CD8-positive, alpha-beta memory T cell (primary cell): ENCODE measurements around the gene P2RY12. TPM values are rescaled to one million over a fixed set of nuclear protein-coding genes. Genes with fewer than 3 reads are reported as not detected.

ENCODE experiments used
- CTCF ChIA-PET: fragments of 350-600 bp; sonication (Branson Sonifier 250); formaldehyde crosslinking; loops from one replicate; lab custom pipeline; 2021; ENCODE audit warnings: antibody characterized with exemption; lab: Charles Lee
- POLR2A ChIA-PET: fragments of 350-600 bp; sonication (Branson Sonifier 250); formaldehyde crosslinking; loops from one replicate; lab custom pipeline; 2021; ENCODE audit warnings: antibody characterized with exemption; lab: Charles Lee
- DNase-seq, 5 donors: peaks; one replicate each; pipeline versions ENCODE4 v3.0.0 to v3.0.0-alpha.2; 2020 to 2022; ENCODE audit warnings: mixed read lengths in 1 of 5
- H3K27ac ChIP-seq: one replicate; pipeline ENCODE4 v1.7.0; 2013; ENCODE audit warnings: low read depth, mild to moderate bottlenecking, low read length, moderate library complexity
- H3K27me3 ChIP-seq: 2 replicates; pipeline ENCODE4 v1.7.0; 2013; ENCODE audit warnings: low read length, mild to moderate bottlenecking; ENCODE audit not compliant: insufficient read depth, poor library complexity, severe bottlenecking
- H3K36me3 ChIP-seq: 2 replicates; pipeline ENCODE4 v1.7.0; 2013; ENCODE audit warnings: mild to moderate bottlenecking, low read length, moderate library complexity; ENCODE audit not compliant: insufficient read depth
- H3K4me1 ChIP-seq: 2 replicates; pipeline ENCODE4 v1.7.0; 2013; ENCODE audit warnings: mild to moderate bottlenecking, low read length, moderate library complexity; ENCODE audit not compliant: insufficient read depth
- H3K4me3 ChIP-seq: 2 replicates; pipeline ENCODE4 v1.7.0; 2013; ENCODE audit warnings: mild to moderate bottlenecking, low read length
- H3K9me3 ChIP-seq: 2 replicates; pipeline ENCODE4 v1.7.0; 2013; ENCODE audit warnings: mild to moderate bottlenecking, low read length
- H3K27ac Mint-ChIP-seq, 8 donors: one replicate each; pipeline ENCODE4 v1.8.0; 2020 to 2021; ENCODE audit warnings: mixed read lengths in 8 of 8, mild to moderate bottlenecking in 6 of 8, inconsistent platforms in 3 of 8, moderate library complexity in 3 of 8
- H3K27me3 Mint-ChIP-seq, 2 donors: one replicate each; pipeline ENCODE4 v1.8.0; 2020 to 2021; ENCODE audit warnings: mixed read lengths in 2 of 2, mild to moderate bottlenecking in 1 of 2, moderate library complexity in 1 of 2
- H3K36me3 Mint-ChIP-seq, 3 donors: one replicate each; pipeline ENCODE4 v1.8.0; 2020 to 2021; ENCODE audit warnings: mixed read lengths in 3 of 3, inconsistent platforms in 1 of 3, mild to moderate bottlenecking in 1 of 3
- H3K4me1 Mint-ChIP-seq, 3 donors: one replicate each; pipeline ENCODE4 v1.8.0; 2020 to 2021; ENCODE audit warnings: mixed read lengths in 3 of 3, inconsistent platforms in 1 of 3, mild to moderate bottlenecking in 1 of 3
- H3K4me3 Mint-ChIP-seq, 7 donors: one replicate each; pipeline ENCODE4 v1.8.0; 2020 to 2021; ENCODE audit warnings: mixed read lengths in 7 of 7, mild to moderate bottlenecking in 6 of 7, moderate library complexity in 4 of 7, inconsistent platforms in 2 of 7
- H3K9me3 Mint-ChIP-seq, 5 donors: one replicate each; pipeline ENCODE4 v1.8.0; 2020 to 2022; ENCODE audit warnings: mixed read lengths in 5 of 5, mild to moderate bottlenecking in 3 of 5, moderate library complexity in 2 of 5, inconsistent platforms in 1 of 5
- polyA plus RNA-seq: library from polyadenylated mRNA; unstranded; fragments of 300-500 nt; fragmentation: Illumina TruSeq; gene quantifications from one replicate; pipeline ENCODE4 v1.2.3, GENCODE V29; 2021
- total RNA-seq, 2 experiments: library from RNA; stranded (reverse); gene quantifications; one replicate each; pipeline ENCODE4 v1.2.3, GENCODE V29; 2021

P2RY12 gene
- total and polyA plus RNA-seq, 3 experiments from 2014 or later, result not detected

GRCh38 chr3:151318991-151319390, 65.6 kb downstream of the P2RY12 start:
- peaks cover 0 to 5% (median 0%) of the 10 kb centered on the region in 3 donors for H3K4me1 Mint-ChIP-seq
- no peaks in the 10 kb centered on the region for H3K9me3 Mint-ChIP-seq
- Histone ChIP-seq H3K27me3 (no peaks in the 10 kb centered on the region), H3K36me3 (no peaks in the 10 kb centered on the region), H3K9me3 (no peaks in the 10 kb centered on the region), H3K4me1 (no peaks in the 10 kb centered on the region), H3K27ac (no peak overlapping the region), H3K4me3 (no peak overlapping the region)
- ChIA-PET CTCF (no interaction called here), POLR2A (no interaction called here)
- peaks cover 6 to 10% of the 10 kb centered on the region in 2 donors for H3K27me3 Mint-ChIP-seq
- no peak overlapping the region for H3K27ac Mint-ChIP-seq
- no peaks in the 10 kb centered on the region for H3K36me3 Mint-ChIP-seq
- no peak overlapping the region for H3K4me3 Mint-ChIP-seq
- DNase-seq, result no peak

DNA sequence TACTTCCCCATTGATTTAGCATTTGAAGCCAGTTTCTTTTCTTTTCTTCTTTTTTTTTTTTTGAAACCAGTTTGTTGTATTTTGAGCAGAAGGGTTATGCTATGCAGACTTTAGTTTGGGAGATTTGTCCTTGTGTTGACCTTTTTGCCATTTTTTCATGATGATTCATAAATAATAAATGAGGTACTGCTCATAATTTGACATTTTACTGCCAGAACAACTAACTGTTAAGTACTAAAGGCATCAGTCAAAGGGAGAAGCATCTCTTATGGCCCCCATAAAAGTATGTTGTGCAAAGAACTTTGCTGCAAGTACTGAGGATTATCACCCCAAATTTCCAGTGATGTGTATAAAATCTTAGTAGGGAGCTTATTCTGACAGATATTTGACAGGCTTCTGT, 66.2 kb downstream of the P2RY12 start:
- Histone ChIP-seq H3K36me3 (no peaks in the 10 kb centered on the region), H3K9me3 (no peaks in the 10 kb centered on the region), H3K4me3 (no peak overlapping the region), H3K27ac (no peak overlapping the region), H3K27me3 (no peaks in the 10 kb centered on the region), H3K4me1 (no peaks in the 10 kb centered on the region)
- no peaks in the 10 kb centered on the region for H3K36me3 Mint-ChIP-seq
- POLR2A ChIA-PET, result no interaction called here
- DNase-seq, result no peak
- H3K27ac Mint-ChIP-seq, result no peak overlapping the region
- H3K4me3 Mint-ChIP-seq, result no peak overlapping the region
- CTCF ChIA-PET, result no interaction called here
- peaks cover 3 to 10% of the 10 kb centered on the region in 2 donors for H3K27me3 Mint-ChIP-seq
- peaks cover 0 to 5% (median 0%) of the 10 kb centered on the region in 3 donors for H3K4me1 Mint-ChIP-seq
- H3K9me3 Mint-ChIP-seq, result no peaks in the 10 kb centered on the region

- Histone ChIP-seq H3K9me3 (no peaks in the 10 kb centered on the region), H3K4me3 (no peak within 1 kb of the TSS), H3K27me3 (no peaks in the 10 kb centered on the region), H3K4me1 (no peaks in the 10 kb centered on the region), H3K36me3 (no peaks in the 10 kb centered on the region), H3K27ac (no peak within 1 kb of the TSS)
- H3K4me1 Mint-ChIP-seq, result peaks cover 0 to 5% (median 0%) of the 10 kb centered on the region in 3 donors
- ChIA-PET POLR2A (no interaction called here), CTCF (no interaction called here)
- no peak for DNase-seq
- no peaks in the 10 kb centered on the region for H3K36me3 Mint-ChIP-seq
- H3K27me3 Mint-ChIP-seq, result peaks cover 3 to 10% of the 10 kb centered on the region in 2 donors
- no peak within 1 kb of the TSS for H3K4me3 Mint-ChIP-seq
- H3K27ac Mint-ChIP-seq, result no peak within 1 kb of the TSS
- H3K9me3 Mint-ChIP-seq, result no peaks in the 10 kb centered on the region
These were observed 68.1 kb downstream of the P2RY12 start, which contains the start of gene GPR87 for GRCh38 chr3:151316267-151316991. TSS of gene GPR87 (minus strand) at chr3:151316820. CDS start at chr3:151300100, 16,720 bp downstream.

DNA sequence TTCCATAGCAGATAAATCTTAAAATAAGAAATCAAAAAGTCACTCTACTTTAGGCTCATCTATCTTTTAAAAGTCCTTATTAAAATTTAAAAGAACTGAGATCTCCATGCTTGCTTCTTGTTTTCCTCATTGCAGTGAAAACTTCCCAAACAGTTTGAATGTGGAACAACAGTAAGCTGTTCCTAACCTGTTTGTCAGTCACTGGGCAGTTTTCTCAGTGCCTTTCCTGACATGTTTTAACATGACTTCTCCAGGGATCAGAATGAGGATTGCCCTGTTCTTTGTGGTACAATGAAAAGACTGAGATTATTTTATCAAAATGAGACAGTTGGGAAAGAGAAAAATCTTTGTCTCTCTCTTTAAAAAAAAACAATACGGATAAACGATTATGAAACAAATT, 68.7 kb downstream of the P2RY12 start:
- H3K4me3 Mint-ChIP-seq, result no peak overlapping the region
- CTCF ChIA-PET, result no interaction called here
- POLR2A ChIA-PET, result no interaction called here
- DNase-seq, result no peak
- Histone ChIP-seq H3K4me1 (no peaks in the 10 kb centered on the region), H3K36me3 (no peaks in the 10 kb centered on the region), H3K4me3 (no peak overlapping the region), H3K27ac (no peak overlapping the region), H3K9me3 (no peaks in the 10 kb centered on the region), H3K27me3 (no peaks in the 10 kb centered on the region)
- H3K27me3 Mint-ChIP-seq, result peaks cover 3 to 10% of the 10 kb centered on the region in 2 donors
- H3K9me3 Mint-ChIP-seq, result no peaks in the 10 kb centered on the region
- no peak overlapping the region for H3K27ac Mint-ChIP-seq
- peaks cover 0 to 5% (median 0%) of the 10 kb centered on the region in 3 donors for H3K4me1 Mint-ChIP-seq
- no peaks in the 10 kb centered on the region for H3K36me3 Mint-ChIP-seq

GRCh38 chr3:151315136-151315535, 69.4 kb downstream of the P2RY12 start:
- CTCF ChIA-PET, result interaction anchor here (1.6 kb wide), 1 partner anchor 11 kb away, joined by 3 read pairs; no protein-coding TSS in a partner anchor
- Histone ChIP-seq H3K27ac (no peak overlapping the region), H3K27me3 (no peaks in the 10 kb centered on the region), H3K4me3 (no peak overlapping the region), H3K4me1 (no peaks in the 10 kb centered on the region), H3K9me3 (no peaks in the 10 kb centered on the region), H3K36me3 (no peaks in the 10 kb centered on the region)
- DNase-seq, result no peak
- Mint-ChIP-seq H3K4me1 (peaks cover 0 to 5% (median 0%) of the 10 kb centered on the region in 3 donors), H3K27ac (no peak overlapping the region), H3K36me3 (no peaks in the 10 kb centered on the region), H3K9me3 (no peaks in the 10 kb centered on the region), H3K27me3 (peaks cover 3 to 12% of the 10 kb centered on the region in 2 donors), H3K4me3 (no peak overlapping the region)
- POLR2A ChIA-PET, result no interaction called here

DNA sequence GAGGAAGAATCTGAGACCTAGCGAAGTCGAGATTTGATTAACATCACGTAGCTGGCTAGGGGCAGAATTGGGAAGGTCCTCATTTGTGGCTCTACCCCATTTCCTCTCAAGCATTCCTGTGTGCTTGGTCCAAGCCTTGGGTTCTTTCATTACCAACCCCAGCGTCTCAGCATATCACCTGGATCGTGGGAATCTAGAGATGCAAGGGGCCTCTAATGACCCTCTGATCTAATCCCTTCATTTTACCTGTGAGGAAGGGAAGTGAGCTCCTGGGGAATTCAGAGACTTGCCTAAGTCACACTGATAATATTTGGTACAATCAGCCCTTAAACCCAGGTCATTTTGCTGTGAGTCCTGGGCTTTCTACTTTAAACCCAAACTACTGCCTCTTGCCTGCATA, 70.0 kb downstream of the P2RY12 start:
- no peaks in the 10 kb centered on the region for H3K27me3 ChIP-seq
- no peaks in the 10 kb centered on the region for H3K9me3 ChIP-seq
- Mint-ChIP-seq H3K36me3 (no peaks in the 10 kb centered on the region), H3K27ac (no peak overlapping the region), H3K9me3 (no peaks in the 10 kb centered on the region), H3K27me3 (peaks cover 2 to 13% of the 10 kb centered on the region in 2 donors), H3K4me1 (peaks cover 0 to 5% (median 0%) of the 10 kb centered on the region in 3 donors), H3K4me3 (no peak overlapping the region)
- no peaks in the 10 kb centered on the region for H3K36me3 ChIP-seq
- H3K27ac ChIP-seq, result no peak overlapping the region
- CTCF ChIA-PET, result interaction anchor here (1.6 kb wide), 1 partner anchor 12 kb away, joined by 3 read pairs; no protein-coding TSS in a partner anchor
- no peak for DNase-seq
- no peaks in the 10 kb centered on the region for H3K4me1 ChIP-seq
- POLR2A ChIA-PET, result no interaction called here
- H3K4me3 ChIP-seq, result no peak overlapping the region

- Histone ChIP-seq H3K27me3 (no peaks in the 10 kb centered on the region), H3K36me3 (no peaks in the 10 kb centered on the region), H3K27ac (no peak overlapping the region), H3K4me1 (no peaks in the 10 kb centered on the region), H3K9me3 (no peaks in the 10 kb centered on the region), H3K4me3 (no peak overlapping the region)
- POLR2A ChIA-PET, result no interaction called here
- no peak for DNase-seq
- no peak overlapping the region for H3K27ac Mint-ChIP-seq
- peaks cover 0 to 5% (median 0%) of the 10 kb centered on the region in 3 donors for H3K4me1 Mint-ChIP-seq
- CTCF ChIA-PET, result interaction anchor here (1.2 to 1.6 kb wide), 2 partner anchors 12 to 32 kb away, joined by 3 read pairs; no protein-coding TSS in a partner anchor
- H3K4me3 Mint-ChIP-seq, result no peak overlapping the region
- no peaks in the 10 kb centered on the region for H3K36me3 Mint-ChIP-seq
- H3K9me3 Mint-ChIP-seq, result no peaks in the 10 kb centered on the region
- H3K27me3 Mint-ChIP-seq, result peaks cover 3 to 13% of the 10 kb centered on the region in 2 donors
These were observed 70.4 kb downstream of the P2RY12 start for GRCh38 chr3:151314137-151314536.

DNA sequence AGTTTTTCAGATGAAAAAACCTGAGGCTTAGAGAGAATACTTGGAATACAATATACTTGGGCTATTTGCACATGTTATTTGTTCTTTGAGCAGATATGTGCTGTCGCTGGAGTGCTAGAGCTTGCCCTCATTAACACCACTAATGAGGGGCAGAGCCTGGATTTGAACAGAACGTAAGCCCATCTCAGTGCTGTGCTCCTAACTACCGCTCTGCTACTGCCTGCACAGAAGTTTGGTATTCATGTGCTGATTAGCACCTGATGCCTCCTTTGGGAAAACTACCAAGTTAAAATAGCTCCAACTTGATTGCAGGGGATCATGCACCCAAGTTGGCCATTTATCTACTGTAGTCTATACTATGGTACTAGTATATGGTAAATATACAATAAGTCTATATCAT, 71.6 kb downstream of the P2RY12 start:
- no peaks in the 10 kb centered on the region for H3K9me3 Mint-ChIP-seq
- POLR2A ChIA-PET, result no interaction called here
- Histone ChIP-seq H3K9me3 (no peaks in the 10 kb centered on the region), H3K4me3 (no peak overlapping the region), H3K36me3 (no peaks in the 10 kb centered on the region), H3K27me3 (no peaks in the 10 kb centered on the region), H3K4me1 (no peaks in the 10 kb centered on the region), H3K27ac (no peak overlapping the region)
- H3K27ac Mint-ChIP-seq, result peak overlapping the region in 1 of 8 donors; percentile 47
- DNase-seq, result no peak
- peaks cover 0 to 5% (median 0%) of the 10 kb centered on the region in 3 donors for H3K4me1 Mint-ChIP-seq
- H3K4me3 Mint-ChIP-seq, result no peak overlapping the region
- H3K36me3 Mint-ChIP-seq, result no peaks in the 10 kb centered on the region
- H3K27me3 Mint-ChIP-seq, result peaks cover 3 to 13% of the 10 kb centered on the region in 2 donors
- CTCF ChIA-PET, result interaction anchor here (1.2 kb wide), 1 partner anchor 31 kb away, joined by 3 read pairs; no protein-coding TSS in a partner anchor
